ENCODE measurements around the gene TPP2.

Gene TPP2

DNA sequence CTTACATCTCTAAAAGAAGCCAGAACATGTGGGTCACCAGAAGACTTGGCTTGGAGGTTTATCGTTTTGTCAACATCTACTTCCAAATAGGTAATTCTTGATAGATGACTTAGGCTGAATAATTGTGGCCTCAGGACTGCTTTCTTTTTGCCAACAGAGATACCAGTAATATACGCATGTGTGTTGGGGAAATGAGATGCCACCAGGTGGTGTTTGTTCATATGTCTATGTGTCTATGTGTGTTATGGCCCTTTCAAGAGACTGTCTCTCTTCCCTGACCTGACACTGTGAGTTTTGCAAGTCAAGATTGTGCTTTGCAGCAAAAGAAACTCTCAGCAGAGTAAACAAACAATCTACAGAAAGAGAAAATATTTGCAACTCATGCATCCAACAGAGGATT is 129.6 kb downstream of the TPP2 start:
- DNase-seq (ENCODE audit: low read depth in 2 of 2), result no peak

All from stimulated activated CD8-positive, alpha-beta memory T cell treated with anti-CD3 and anti-CD28 coated beads, Interleukin-2, amount 100 ng/mL, for 48 hours (primary cell).